Midbrain (tissue), 1 donor: Measurements from ENCODE around the gene LRRC36.

ENCODE experiments used
- DNase-seq: peaks from one replicate; lab custom pipeline; 2025; lab: John Stamatoyannopoulos, UW

The LRRC36 gene, protein sequence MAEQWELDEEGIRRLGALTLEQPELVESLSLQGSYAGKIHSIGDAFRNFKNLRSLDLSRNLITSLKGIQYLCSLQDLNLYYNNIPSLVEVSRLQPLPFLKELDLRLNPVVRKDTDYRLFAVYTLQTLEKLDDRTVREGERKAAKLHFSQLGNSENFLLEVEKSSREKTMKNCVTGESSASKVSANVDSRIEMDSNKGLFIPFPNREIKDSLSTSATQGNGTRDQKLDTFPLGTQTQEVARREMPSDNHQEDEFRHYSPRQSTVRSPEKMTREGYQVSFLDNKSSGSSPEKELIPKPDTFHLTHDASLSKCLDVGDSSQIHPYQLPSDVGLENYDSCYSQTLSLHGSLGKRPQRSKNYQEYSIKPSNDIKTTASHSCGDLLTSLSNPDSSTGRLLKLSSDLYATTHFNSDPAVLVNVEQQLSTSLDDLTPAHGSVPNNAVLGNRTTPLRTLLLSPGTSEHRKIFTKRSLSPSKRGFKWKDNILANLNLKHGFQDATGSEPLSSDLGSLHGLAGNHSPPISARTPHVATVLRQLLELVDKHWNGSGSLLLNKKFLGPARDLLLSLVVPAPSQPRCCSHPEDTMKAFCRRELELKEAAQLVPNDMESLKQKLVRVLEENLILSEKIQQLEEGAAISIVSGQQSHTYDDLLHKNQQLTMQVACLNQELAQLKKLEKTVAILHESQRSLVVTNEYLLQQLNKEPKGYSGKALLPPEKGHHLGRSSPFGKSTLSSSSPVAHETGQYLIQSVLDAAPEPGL

GRCh38 chr16:67326472-67327309 is at the start of gene LRRC36, which contains the start of gene KCTD19:
TSS of gene LRRC36 (plus strand) at chr16:67326815. CDS start at chr16:67326863, 48 bp downstream.
TSS of gene KCTD19 (minus strand) at chr16:67326741. CDS start at chr16:67326707, 34 bp downstream.
- peak; percentile 12 for DNase-seq

GRCh38 chr16:67277294-67277998 is 49.2 kb upstream of the LRRC36 start:
- no peak for DNase-seq

DNA sequence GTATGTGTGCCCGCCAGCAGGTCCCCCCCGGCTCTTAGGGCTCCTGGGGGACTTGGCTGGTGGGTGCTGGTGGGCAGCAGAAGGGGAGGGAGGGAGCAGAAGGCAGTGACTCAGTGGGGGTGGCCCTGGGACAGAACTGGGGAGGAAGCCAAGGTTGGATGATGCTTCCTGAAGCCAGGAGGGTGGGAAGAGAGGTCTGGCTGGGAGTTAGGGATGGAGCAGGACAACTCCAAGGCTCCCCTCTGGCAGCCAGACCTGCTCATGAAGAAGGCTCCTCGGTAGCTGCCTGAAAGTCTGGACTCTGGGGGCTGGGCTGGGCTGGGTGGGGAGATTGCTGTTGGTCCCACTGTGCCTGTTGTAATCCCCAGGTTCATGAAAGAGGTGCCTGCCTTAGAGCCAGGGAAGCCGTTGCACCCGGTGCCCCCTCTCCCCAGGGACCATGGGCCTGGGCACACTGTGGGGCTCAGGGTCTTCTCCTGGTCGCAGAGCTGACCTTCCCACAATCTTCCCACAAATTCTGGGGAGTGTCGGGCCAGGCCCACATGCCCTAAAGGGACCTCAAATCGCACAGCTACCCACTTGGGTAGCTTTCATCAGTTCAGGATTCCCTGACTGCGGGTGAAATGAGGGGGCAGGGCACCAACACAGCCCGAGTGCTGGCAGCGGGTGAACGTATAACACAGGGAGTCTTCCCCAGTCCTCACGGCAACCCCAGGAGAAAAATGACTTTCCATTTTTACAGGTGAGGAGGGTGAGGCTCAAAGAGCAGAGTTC is 48.4 kb upstream of the LRRC36 start:
- no peak for DNase-seq

DNA sequence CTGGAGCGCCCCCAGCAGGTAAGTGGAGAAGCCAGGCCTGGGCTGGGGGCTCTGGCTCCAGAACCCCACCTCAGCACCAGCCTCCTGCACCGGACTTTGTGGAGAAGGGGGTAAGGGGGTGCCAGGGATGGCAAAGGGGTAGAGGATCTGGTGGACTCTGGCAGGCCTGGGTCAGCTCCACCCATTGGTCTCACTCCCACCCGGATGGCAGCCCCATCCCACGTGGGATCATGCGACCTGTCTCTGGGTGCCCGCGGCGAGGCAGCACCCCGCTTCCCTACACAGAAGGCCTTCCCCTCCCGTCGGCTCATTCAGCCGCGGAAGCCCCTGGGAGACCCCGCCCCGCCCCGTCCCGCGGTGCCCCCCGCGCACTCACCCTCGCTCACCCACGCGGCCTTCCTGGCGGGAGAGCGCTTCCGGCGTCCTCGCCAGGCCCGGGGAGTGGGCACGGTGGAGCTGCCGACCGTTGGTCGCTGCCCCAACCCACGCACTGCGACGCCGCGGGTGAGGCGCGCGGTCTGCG is 47.8 kb upstream of the LRRC36 start:
- DNase-seq: no peak

GRCh38 chr16:67279296-67280089 is 47.1 kb upstream of the LRRC36 start, which contains the start of gene PLEKHG4:
TSS of gene PLEKHG4 (plus strand) at chr16:67279532. CDS start at chr16:67280045, 513 bp downstream.
- peak; percentile 43 for DNase-seq

GRCh38 chr16:67280090-67281015 is 46.3 kb upstream of the LRRC36 start:
- DNase-seq: no peak

- DNase-seq: no peak
Observed at GRCh38 chr16:67281536-67282446, 44.8 kb upstream of the LRRC36 start.

DNA sequence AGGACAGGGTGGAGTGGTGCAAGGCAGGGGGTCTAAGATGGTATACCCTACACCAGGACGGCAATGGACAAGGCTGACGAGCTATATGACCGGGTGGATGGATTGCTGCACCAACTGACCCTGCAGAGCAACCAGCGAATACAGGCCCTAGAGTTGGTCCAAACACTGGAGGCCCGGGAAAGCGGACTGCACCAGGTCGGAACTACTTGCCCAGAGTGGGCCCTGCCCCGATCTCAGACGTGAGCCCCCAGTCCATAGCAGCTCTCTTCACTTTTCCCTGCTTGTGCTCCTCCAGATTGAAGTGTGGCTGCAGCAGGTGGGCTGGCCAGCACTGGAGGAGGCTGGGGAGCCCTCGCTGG is 44.2 kb upstream of the LRRC36 start:
- DNase-seq: no peak

- no peak for DNase-seq
Observed at GRCh38 chr16:67283039-67283825, 43.4 kb upstream of the LRRC36 start.

GRCh38 chr16:67283826-67284555 is 42.6 kb upstream of the LRRC36 start:
- no peak for DNase-seq

DNA sequence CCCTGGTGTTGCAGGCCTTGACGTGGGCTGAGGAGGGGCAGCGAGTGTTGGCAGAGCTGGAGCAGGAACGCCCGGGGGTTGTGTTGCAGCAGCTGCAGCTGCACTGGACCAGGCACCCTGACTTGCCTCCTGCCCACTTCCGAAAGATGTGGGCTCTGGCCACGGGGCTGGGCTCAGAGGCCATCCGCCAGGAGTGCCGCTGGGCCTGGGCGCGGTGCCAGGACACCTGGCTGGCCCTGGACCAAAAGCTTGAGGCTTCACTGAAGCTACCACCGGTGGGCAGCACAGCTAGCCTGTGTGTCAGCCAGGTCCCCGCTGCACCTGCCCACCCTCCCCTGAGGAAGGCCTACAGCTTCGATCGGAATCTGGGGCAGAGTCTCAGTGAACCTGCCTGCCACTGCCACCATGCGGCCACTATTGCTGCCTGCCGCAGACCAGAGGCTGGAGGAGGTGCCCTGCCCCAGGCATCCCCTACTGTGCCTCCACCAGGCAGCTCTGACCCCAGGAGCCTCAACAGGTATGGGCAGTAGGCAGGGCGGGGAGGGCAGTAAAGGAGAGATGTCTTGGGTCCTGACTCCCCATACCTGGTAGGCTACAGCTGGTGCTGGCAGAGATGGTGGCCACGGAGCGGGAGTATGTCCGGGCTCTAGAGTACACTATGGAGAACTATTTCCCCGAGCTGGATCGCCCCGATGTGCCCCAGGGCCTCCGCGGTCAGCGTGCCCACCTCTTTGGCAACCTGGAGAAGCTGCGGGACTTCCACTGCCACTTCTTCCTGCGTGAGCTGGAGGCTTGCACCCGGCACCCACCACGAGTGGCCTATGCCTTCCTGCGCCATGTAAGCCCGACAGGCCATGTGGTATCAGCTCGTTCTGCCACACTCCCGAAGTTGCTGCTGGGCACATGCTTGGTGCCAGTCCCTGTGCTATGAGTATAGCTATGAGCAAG is 41.6 kb upstream of the LRRC36 start:
- DNase-seq: peak; percentile 3

DNA sequence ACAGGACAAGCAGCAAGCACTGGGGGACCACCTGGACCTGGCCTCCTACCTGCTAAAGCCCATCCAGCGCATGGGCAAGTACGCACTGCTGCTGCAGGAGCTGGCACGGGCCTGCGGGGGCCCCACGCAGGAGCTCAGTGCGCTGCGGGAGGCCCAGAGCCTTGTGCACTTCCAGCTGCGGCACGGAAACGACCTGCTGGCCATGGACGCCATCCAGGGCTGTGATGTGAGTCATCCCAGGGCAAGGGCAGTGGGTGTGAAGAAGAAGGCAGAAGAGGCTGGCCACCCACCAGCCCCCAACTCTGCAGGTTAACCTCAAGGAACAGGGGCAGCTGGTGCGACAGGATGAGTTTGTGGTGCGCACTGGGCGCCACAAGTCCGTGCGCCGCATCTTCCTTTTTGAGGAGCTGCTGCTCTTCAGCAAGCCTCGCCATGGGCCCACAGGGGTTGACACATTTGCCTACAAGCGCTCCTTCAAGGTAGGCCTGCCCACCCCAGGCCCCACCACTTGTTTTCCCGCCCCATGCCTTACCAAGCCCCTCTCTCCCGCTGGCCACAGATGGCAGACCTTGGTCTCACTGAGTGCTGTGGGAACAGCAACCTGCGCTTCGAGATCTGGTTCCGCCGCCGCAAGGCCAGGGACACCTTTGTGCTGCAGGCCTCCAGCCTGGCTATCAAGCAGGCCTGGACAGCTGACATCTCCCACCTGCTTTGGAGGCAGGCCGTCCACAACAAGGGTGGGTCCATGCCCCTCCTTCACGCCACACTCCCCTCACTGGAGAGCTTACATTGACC is 40.0 kb upstream of the LRRC36 start:
- DNase-seq: no peak

DNA sequence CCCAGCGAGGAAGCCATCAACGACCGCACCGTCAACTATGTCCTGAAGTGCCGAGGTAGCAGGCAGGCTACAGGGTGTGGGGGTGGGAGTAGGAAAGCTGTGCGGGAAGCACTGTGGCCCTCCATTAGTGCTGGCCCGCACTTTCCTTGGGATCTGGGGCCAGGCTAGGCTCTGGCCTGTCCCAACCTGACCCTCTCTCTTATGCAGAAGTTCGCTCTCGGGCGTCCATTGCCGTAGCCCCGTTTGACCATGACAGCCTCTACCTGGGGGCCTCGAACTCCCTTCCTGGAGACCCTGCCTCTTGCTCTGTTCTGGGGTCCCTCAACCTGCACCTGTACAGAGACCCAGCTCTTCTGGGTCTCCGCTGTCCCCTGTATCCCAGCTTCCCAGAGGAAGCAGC is 38.7 kb upstream of the LRRC36 start:
- no peak for DNase-seq

DNA sequence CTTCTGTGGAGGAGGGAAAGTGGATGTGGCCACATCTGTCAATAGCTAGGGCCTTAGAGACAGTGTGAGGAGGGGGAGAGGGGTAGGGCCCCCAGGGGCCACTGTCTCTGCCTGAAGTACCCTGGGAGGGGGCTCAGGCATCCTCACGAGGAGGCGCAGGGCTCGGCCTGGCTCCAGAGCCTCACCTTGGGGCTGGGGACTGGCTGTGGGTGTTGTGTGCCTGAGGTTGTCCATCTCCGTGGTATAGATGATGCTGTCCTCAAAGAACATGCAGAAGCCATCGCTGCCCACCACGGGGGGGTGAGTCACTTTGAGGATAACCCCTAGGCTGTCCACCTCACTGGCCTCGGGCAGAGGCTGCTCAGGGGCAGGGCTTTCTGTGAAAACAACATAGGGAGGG is 35.2 kb upstream of the LRRC36 start:
- no peak for DNase-seq
